NCI-H510A treated with DMSO at 0.1 percent for 48 hours (cell line): Measurements from ENCODE around the gene SSH2.

Source experiments
- DNase-seq: peaks from one replicate; lab custom pipeline; 2025; lab: John Stamatoyannopoulos, UW

Gene SSH2

DNA sequence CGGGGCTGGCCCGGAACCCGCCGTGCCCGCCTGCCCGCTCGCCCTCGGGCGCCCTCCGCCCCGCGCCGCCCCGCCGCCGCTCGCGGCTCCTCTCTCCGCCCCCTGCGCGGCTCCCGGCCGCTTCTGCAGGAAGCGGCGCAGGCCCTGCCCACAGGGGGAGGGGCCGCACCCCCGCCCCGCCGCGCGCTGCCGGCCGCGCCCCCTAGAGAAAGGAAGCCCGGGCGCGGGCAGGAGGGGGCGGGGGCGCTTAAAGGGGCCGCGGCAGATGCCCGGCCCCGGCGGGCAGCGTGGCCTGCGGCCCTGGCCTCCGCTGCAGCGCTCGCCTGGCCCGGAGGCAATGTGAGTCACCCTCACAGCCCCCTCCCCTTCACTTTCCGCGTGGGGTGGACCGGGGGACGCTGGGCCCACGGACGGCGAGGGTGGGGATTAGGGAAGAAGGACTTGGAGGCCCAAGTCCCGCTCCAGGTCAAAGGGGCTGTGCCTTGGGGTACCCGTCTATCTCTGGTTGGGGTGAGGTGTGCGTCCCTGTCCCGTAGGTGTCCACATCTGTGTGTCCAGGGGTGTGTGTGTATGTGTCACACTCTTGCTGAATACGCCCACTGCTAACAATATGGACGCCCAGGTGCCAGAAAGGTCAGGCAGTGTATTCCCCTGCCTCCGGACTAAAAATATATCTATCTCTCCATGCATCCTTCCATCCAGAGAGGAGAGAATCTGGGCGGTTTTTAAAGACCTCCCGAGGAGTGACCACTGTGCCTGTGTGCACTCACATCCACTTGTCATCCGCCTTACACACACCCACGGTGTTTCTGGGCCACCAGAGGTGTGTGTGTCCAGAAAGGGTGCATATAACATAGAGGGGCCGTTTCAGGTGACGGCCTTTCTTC lies 340.3 kb downstream of the SSH2 start, which contains the start of gene GIT1:
Gene GIT1, minus strand, starts transcription at position 125 of the 887 bp plus-strand sequence. CDS start 270 bp downstream, outside the sequence.
- DNase-seq = peak; percentile 73

DNA sequence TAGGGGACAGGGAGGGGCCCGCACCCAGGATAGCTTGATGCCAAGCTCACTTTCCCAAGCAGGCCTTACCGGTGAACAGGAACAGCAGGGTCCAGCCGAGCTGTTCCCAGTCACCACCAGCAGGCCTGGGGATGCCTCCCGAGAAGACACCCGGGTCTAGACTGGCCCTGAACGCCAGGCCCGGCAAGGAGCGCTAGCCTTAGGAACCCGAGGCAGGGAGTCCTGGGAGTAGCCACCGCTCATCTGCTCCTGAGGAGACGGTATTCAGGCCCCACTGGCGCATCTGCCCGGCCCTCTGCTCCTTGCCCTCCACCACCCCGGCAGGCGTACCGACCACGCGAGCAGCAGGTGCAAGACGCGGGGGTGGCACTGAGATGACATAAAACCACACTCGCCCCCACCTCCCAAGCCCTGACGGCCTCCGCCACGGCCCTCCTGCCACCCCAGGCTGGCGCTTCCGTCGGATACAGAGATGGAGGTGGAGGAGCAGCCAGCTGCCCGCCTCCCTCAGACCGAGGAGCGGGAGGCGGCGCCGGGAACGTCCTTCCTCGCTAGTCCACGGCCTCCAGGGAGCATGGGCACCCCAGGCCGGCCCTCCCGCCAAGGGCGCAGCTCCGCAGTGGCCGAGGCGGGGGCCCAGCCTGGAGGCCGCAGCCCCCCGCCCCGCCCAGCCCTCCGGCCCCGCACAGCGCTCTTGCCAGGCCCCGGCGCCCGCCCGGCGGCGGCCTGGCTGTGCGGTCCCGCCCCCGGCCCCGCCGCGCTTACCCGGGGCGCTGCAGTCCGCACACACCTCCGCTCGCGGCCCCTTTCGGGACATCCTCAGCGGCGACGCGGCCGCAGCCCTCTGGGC lies 341.2 kb downstream of the SSH2 start:
- peak; percentile 33 for DNase-seq

DNA sequence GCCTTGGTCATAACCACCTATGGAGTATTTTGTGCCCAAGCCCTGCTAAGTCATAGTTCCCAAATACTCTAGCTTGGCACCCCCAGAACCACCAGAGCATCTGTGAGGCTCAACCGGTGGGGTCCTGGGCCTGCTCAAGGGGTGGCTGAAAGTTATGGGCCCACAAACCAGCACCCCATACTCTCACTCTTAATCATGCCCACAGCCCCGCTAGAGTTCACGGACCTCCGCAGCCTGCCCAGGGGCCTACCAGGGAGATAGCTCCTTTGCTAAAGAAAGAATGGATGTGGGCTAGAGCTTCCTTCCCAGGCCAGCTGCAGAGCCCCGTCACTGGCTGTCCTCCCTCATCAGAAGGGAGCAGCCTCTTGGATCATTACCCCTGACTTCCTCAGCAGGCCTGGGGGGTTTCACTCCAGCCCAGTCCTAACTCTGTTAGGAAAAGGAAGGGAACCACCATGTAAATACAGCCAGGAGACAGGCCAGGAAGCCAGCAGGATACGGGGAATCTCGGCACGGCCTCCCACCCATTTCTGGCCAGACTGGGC lies 341.9 kb downstream of the SSH2 start:
- no peak for DNase-seq

DNA sequence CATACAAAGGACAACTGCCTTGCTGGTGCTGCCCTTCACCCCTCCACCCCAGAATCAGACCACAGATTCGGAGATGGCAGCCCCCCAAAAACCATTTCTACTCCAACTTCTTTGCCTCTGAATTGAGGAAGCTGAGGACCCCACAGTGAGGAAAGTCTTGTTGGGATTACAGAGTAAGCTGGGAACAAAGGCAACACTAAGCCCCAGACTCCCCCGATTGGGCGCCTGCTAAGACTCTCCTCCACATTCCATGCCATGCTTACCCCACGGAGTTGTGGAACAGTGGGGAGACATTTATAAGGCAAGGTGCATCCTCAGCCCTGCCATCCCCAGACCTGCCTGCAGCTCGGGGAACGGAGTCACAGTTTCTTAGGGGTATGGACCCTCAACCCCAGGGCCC lies 342.4 kb downstream of the SSH2 start:
- no peak for DNase-seq

DNA sequence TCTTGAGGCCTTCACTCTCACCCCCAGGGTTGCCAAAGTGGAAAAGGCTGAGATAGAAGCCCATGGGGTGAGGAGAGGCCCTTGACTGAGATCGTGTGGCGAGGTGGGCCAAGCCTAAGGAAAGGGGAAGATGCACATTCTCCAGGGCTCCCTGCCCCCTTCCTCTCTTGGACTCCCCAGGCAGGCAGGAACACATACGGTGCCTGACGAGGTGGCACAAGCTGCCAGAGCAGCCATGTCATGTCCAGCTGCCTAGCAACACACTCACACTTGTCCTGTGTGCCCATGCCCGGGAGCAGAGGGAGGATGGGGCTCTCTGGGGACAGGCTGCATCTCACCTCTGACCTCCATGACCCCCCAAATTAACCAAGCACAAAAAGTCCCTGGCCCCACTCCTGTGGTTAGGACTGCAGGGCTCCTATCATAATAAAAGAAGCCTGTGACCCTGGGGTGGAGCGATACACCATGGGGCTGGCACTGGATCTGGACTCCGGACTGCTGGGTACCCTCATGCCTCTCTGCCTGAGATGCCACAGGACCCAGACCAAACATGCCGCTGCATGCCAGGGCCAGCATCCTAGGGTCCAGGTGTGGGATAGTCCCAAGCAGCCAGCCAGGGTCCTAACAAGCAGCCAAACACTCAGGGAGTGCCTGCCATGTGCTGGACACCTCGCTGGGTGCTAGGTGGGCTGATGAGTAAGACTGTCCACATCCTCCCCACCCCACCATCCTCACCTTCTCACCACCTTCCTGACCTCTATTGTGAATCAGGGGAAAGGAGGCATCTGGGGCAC lies 343.2 kb downstream of the SSH2 start:
- DNase-seq = no peak

DNA sequence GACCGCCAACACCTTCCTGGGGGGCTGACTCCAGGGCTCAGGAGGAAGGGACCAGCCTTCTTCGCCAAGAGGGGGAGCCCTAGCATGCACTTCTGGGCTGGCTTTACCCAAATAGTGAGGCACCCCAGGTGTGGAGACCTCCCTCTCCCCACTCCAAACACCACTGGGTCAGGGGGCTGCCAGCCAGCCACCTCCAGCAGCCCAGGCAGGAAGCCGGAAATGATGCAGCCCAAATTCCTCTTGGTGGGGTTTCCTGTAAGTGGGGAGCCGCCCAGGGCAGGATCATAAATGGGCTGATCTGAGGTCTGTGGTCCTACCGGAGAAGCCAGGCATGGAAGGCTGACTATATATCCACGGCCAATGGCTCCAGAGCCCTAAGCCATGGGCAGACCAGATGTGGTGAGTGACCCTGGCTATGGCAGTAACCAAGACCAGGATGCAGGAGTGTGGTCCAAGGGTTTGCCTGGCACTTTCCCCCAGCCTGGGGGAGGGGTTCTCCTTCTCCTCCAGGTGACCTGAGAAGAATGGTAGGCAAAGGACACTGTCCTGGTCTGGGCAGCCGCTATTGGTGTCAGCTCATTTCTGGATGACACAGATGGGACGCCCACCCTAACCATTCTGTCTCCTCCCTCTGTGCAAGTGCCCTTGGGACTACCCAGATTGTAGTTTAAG lies 344.8 kb downstream of the SSH2 start:
- DNase-seq = no peak

DNA sequence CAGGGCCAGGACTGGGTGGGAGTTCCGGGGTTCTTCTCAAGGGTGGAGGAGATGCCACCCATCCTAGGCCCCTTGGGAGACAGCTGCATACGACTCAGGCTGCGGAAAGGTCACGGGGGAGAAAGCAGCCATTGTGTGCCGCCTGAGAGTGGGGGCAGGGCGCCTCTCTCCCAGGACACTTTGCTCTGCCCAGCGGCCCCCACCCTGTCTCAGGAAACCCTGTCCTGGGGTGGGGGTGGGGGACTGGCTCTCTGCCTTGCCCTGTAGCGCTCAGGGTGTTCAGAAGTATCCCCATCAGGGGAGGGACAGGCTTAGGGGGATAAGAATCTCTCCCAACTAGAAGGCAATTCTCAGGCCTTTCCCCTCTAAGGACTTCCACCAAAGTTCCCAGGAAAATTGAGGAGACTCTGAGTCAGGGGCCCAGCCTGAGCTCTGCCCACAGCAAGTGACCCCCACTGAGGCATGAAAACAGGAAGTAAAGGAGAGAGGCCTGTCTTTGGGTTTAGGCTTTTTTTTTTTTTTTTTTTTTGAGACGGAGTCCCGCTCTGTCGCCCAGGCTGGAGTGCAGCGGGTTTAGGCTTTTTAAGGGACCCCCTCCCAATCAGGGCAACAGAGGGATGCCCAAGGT lies 345.5 kb downstream of the SSH2 start:
- no peak for DNase-seq

DNA sequence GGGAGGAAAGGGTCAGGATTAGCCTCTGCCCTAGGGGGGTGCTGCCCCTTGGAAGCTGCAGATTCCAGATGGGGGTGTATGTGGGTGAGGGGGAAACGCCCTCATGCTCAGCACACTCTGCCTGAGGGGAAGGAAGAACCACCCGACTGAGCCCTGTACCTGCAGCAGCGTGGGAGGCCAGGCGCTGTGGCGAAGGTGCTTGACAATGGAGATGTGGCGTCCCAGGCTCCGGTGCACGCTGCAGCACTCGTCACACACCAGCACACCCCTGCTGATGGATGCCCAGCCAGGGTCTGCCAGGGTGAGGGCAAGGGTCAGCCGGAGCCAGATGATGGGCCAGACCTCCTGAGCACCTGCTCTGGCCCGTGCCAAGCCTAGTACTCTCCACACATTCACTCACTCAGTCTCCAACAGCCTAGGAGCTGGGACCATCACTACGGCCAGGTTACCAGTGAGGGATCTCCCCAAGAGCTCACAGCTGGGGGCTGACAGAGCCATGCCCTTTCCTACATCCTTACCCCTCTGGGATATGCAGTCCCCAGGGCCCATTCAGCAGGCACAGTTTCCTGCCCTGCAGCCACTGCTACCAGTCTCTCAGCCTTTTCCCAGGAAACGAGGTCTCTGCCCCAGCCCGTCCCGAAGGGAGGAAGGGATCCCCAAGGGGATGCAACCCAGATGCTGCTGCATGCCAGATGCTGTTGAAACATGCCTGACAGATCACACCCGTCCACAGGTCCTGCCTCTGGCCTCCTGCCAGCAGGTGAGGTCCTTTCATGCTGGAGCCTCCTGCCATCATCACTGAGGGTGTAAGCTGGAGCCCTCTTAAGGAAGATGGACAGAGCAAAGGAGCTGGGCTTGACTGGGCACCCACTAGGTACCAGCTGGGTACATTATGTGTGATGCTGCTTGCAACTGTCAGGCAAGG lies 346.4 kb downstream of the SSH2 start:
- DNase-seq = no peak

DNA sequence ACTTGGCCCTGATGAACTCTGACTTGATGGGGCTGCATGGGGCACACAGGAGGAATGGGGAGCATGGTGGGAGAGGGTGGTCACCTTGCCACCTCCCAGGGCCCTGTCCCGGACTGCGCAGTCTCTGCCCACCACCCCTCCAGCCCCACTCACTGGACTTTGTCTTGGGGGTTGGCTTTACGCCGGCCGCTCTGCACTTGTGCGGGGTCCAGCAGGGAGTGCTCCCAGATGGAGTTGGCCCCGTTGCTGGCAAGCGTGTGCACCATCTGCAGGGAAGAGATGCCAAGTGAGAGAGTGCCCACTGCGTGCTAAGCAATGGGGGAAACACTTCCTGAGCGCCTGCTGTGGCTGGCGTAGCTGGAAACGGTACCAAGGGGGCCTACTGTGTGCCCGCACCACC lies 347.3 kb downstream of the SSH2 start:
- no peak for DNase-seq

DNA sequence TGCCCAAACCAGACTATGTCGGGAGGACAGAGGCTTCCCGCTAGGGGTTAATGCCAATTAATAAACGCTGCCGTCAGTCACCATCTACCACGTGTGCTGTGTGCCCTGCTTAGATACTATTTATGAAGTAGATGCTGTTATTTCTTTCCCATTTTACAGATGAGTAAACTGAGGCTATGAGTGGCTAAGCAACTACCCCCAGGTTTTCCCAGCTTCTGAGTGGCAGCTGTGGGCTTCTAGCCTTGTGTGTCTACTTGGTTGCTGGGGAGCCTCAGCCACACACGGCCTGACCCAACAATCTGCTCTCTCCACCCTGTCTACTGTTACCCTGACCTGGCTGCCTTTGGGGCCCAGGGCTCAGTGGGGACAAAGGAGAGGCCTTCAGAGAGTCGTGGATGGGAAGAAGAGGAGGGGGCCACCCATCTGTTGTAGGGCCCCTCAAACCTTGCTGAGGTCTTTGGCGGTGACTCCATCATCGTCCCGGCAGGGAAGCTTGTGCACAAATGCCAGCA lies 347.7 kb downstream of the SSH2 start:
- no peak for DNase-seq

DNA sequence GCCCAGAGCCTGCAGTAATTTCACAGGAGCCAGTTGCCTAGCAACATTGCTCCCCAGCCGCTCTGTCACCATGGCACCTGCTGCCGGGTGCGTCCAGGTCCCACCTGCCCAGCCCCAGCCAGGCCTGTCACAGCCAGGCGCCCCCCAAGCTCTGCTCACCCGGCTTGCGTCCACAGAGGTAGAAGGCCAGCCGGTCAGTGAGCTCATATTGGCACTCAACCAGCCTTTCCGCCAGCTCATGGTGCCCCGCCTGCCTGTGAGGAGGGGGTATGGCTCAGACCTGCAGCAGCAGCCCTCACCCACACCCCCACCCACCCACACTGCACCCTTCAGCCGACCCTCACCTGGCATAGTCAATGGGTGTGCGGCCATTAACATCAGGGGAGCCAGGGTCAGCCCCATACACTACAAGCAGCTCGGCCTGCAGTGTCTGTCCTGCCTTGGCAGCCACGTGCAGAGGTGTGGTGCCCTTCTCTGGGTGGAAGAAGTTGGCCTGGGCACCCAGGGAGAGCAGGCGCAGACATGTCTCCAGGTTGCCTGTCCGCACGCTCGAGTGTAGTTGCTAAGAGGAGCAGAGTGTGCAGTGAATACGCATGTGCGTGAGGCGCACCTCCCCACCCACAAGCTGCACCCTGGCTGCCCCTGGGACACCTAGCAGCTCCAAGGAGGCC lies 348.3 kb downstream of the SSH2 start:
- no peak for DNase-seq

DNA sequence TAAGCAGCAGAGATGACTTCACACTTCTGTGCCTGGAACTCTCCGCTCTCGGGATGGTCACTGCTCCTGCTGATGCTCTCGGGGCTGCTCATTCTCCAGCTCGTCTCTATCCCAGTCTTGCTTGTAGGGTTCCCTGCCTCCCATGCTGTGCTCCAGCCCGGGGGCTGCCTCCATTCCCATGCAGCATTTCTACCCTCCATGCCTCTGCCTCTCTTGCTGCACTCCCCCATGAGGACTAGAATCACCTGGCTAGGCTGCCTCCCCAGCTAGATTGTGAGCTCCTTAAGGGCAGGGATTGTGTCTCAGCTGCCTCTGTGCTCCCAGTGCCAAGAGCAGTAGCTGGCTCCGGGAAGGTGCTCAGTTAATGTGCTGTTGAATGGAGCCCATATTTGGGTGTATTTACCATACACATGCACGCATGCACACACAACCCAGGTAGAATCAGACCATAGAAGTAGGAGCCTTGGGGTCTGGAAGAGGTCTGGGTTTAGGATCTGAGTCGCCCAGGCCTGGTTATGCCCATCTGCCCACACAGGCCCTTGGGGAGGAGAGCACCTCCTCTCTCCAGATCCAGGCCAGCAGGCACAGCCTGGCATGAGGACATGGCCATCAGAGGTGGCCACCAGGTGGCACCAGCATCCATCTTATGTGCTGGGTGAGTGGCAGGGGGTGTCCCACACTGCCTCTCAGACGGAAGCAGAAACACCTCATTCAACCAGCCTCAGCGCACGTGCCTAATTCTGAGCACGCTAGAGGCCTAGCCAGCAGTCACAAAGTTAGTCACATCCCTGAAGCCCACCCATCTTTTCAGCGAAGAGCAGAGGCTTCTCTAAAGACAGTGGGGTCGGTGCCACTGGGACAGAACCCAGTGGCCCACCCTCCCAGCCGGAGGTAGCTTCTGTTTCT lies 349.9 kb downstream of the SSH2 start:
- DNase-seq = peak; percentile 79

DNA sequence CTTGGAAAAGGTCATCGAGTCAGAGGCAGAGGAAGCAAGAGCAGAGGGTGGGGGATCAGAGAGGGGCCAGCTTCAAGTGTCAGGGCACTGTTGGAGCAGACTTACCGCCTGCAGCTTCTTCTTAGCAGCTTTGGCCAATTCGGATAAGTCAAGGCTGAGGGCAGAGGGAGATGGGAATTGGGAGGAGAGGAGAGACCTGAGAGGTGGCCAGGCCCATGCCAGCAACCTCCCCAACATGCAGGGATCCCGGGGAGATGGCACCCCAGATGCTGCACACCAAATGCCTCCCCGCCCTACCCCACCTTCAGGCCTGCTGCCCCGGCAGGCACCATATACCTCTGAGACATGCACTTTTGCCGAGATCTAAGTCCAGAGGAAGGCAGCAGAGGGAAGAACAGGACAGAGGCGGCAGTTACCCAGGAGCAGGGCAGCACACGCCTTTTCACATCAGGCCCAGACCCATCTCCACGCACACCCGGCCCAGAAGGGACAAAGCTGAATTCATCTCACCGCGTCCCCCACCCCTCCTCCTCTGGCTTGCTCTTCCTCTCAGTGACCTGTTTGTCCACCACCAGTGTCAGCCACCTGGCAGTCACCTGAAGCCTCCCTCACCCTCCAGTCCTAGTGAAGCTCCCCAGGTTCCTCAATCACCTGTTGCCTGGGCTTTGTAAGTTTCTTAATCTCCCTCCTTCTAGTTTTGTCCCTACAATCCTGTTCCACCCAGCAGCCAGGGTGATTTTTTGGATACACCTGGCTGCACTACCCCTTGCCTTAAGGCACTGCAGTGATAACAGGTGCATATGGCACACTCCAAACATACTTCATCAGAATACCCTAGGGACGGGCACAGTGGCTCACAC lies 351.2 kb downstream of the SSH2 start:
- DNase-seq = no peak

DNA sequence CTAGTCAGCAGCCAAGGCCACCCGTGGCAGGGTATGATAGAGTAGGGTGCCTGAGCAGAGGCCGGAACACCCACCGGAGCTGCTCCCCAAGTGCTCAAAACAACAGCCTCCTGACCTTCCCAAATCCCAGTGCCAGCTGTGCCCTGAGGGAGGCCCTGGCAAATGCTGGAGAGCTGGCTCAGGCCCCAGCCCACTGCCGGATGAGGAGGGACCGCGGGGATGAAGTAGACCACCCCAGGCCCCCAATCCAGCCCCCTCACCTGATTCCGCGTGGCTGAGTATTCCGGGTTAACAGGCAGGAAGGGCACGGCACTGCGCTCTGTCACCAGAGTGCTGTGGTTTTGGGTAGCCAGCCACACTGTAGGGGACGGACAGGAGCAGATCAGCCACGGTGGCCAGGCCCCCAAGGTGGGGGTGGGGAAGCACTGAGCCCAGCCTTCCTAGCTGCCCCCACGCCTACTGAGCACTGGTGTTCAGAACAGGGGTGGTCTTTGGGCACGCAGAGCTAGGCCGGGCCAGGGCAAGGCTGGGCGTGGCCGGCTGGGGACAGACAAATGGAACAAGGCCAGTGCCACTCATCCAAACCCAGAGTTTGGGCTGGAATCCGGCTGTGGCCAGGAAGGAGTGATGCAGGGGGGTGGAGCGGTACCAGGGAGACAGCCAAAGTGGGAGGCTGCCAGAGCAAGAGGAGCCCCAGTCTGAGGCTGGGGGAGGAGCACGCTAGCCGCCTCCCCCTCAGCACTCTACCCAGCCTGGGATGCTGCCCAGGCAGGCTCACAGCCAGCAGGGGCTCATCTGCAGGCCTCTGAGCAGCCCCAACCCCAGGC lies 352.4 kb downstream of the SSH2 start:
- no peak for DNase-seq

DNA sequence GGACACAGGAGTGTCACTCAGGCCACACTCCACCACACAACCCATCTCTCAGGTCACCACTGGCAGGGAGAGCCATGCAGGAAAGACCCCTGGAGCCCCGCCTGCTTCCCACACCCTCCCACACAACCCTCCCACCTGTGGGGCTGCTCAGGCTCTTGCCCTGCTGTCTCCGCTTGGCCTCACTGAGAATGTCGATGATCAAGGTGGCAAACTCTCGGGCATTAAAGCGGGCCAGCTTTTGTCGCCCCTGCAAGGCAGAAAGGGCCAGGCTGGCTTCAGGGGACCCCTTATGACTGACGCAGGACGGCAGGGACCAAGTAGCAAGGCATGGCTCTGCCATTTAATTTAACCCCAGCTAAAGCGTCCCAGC lies 353.0 kb downstream of the SSH2 start:
- DNase-seq = no peak
